ENCODE results near the gene LRRC46.
A peak's percentile ranks its signal among the peaks of the same experiment; 100 is the strongest.

LRRC46 gene

DNA sequence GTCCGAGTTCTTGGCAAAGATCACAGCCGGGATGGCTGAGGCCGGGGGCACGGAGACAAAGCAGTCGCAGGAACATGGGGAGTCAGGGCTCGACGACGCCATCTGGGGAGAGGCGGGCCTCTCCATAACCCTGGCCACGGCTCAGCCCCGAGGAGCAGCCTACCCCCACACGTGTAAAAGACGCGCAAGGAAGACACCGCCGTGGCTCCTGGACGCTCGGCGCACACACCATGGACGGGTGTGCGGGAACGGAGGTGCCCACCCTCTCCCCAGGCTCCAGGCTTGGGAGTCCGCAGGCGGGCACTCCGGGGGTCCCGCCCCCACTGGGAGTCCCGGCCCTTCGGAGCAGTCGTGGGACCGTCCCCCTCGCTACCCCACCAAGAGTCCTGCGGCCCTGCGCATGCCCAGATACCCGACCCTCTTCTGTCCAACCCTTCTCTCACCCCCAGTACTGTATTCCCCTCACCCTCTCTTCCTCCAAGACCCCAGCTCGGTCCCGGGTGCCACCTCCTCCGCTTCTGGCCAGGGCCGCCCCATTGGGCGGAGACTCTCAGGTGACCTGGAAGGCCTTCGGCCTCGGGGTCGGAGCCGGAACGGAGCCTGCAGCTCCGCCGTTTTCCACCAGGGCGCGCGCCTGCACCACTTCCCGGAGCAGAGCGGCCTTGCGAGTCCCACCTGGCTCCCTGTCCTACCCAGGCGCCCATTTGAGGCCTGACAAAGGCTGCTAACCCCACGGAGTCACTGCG lies 9.4 kb downstream of the LRRC46 start, which contains the start of gene SCRN2:
TSS of gene SCRN2 (minus strand) at position 532 of the 746 bp plus-strand sequence. CDS start at position 102, 430 bp downstream.
- Histone ChIP-seq H3K4me3 (ENCODE audit: low read depth in 1 of 5, low read length in 5 of 5) (peak within 1 kb of the TSS; percentile 69 to 94 (median 92)), H3K4me1 (ENCODE audit: control insufficient read depth in 5 of 5, insufficient read depth in 5 of 5, low read length in 5 of 5) (peaks cover 12 to 61% (median 51%) of the 10 kb centered on the region in 5 donors), H3K27me3 (ENCODE audit: control insufficient read depth in 5 of 5, insufficient read depth in 4 of 5, low read length in 5 of 5) (peaks cover 1 to 4% (median 2%) of the 10 kb centered on the region in 5 donors), H3K36me3 (ENCODE audit: control insufficient read depth in 5 of 5, insufficient read depth in 5 of 5, low read length in 5 of 5) (peaks cover 0 to 30% (median 19%) of the 10 kb centered on the region in 5 donors), H3K9me3 (ENCODE audit: control insufficient read depth in 5 of 5, low read length in 5 of 5) (no peaks in the 10 kb centered on the region), H3K9ac (ENCODE audit: low read length in 5 of 5) (peak within 1 kb of the TSS; percentile 58 to 93 (median 86)), H3K27ac (ENCODE audit: low read depth, low read length) (peak within 1 kb of the TSS; percentile 84)

- Histone ChIP-seq H3K9me3 (ENCODE audit: control insufficient read depth in 5 of 5, low read length in 5 of 5) (no peaks in the 10 kb centered on the region), H3K36me3 (ENCODE audit: control insufficient read depth in 5 of 5, insufficient read depth in 5 of 5, low read length in 5 of 5) (peaks cover 0 to 23% (median 11%) of the 10 kb centered on the region in 5 donors), H3K9ac (ENCODE audit: low read length in 5 of 5) (peak overlapping the region in 4 of 5 donors; percentile 58 to 93 (median 87)), H3K27me3 (ENCODE audit: control insufficient read depth in 5 of 5, insufficient read depth in 4 of 5, low read length in 5 of 5) (peaks cover 5 to 12% (median 9%) of the 10 kb centered on the region in 5 donors), H3K4me1 (ENCODE audit: control insufficient read depth in 5 of 5, insufficient read depth in 5 of 5, low read length in 5 of 5) (peaks cover 12 to 53% (median 46%) of the 10 kb centered on the region in 5 donors), H3K4me3 (ENCODE audit: low read depth in 1 of 5, low read length in 5 of 5) (peak overlapping the region in 4 of 5 donors; percentile 69 to 94 (median 92)), H3K27ac (ENCODE audit: low read depth, low read length) (peak overlapping the region; percentile 84)
These were observed 10.2 kb downstream of the LRRC46 start for GRCh38 chr17:47841488-47842291.

GRCh38 chr17:47843391-47843730 lies 11.9 kb downstream of the LRRC46 start:
- Histone ChIP-seq H3K27me3 (ENCODE audit: control insufficient read depth in 5 of 5, insufficient read depth in 4 of 5, low read length in 5 of 5) (peaks cover 22 to 27% (median 25%) of the 10 kb centered on the region in 5 donors), H3K9me3 (ENCODE audit: control insufficient read depth in 5 of 5, low read length in 5 of 5) (no peaks in the 10 kb centered on the region), H3K9ac (ENCODE audit: low read length in 5 of 5) (peak overlapping the region in 1 of 5 donors; percentile 1), H3K4me1 (ENCODE audit: control insufficient read depth in 5 of 5, insufficient read depth in 5 of 5, low read length in 5 of 5) (peaks cover 3 to 44% (median 35%) of the 10 kb centered on the region in 5 donors), H3K4me3 (ENCODE audit: low read depth in 1 of 5, low read length in 5 of 5) (no peak overlapping the region), H3K36me3 (ENCODE audit: control insufficient read depth in 5 of 5, insufficient read depth in 5 of 5, low read length in 5 of 5) (peaks cover 0 to 8% (median 4%) of the 10 kb centered on the region in 5 donors), H3K27ac (ENCODE audit: low read depth, low read length) (no peak overlapping the region)

- no peak overlapping the region for H3K4me3 ChIP-seq (ENCODE audit: low read depth in 1 of 5, low read length in 5 of 5)
- H3K4me1 ChIP-seq (ENCODE audit: control insufficient read depth in 5 of 5, insufficient read depth in 5 of 5, low read length in 5 of 5): peaks cover 0 to 35% (median 27%) of the 10 kb centered on the region in 5 donors
- no peaks in the 10 kb centered on the region for H3K36me3 ChIP-seq (ENCODE audit: control insufficient read depth in 5 of 5, insufficient read depth in 5 of 5, low read length in 5 of 5)
- H3K9ac ChIP-seq (ENCODE audit: low read length in 5 of 5): no peak overlapping the region
- no peaks in the 10 kb centered on the region for H3K9me3 ChIP-seq (ENCODE audit: control insufficient read depth in 5 of 5, low read length in 5 of 5)
- peaks cover 28 to 34% (median 32%) of the 10 kb centered on the region in 5 donors for H3K27me3 ChIP-seq (ENCODE audit: control insufficient read depth in 5 of 5, insufficient read depth in 4 of 5, low read length in 5 of 5)
- H3K27ac ChIP-seq (ENCODE audit: low read depth, low read length): no peak overlapping the region
These were observed 12.8 kb downstream of the LRRC46 start for GRCh38 chr17:47844227-47844626.

DNA sequence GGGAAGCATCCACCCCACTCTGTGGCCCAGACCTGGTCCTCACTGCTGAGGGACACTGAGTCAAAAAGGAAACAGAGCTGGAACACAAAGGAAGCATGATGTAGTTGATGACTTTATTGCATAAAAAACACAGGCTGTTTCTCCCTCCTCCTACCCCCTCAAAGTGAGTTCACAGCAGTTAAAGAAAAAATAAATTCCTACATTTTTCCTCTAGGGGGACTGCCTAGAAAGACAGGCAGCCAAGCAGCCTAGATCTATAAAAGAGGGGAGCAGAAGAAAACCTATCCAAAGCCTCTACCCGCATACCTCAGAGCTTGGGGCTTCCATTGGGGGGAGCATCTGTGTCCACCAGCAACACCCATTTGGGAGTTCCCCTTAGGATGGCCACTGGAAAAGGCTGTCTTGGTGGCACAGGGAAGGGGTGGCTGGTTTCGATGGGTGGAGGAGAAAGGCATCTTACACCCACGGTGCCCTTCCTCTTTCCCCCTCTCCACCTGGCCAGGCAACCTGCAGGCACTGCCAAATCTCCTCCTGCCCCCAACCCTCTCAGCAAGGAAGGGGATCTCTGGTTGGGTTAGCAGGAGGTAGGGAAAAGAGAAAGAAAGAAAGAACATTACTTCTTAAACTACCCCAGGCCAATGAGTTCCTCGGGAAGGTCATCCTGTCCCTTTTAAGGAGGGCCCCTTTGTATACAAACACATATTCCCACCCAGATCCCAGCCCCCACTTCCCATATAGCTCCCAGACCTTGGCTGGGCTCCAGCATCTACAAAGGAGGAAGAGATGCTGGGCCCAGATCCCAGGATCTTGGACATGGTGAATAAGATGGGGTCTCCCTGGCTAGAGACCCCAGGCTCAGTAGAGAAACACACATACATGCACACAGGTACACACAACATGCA lies 13.6 kb downstream of the LRRC46 start:
- Histone ChIP-seq H3K4me3 (ENCODE audit: low read depth in 1 of 5, low read length in 5 of 5) (no peak overlapping the region), H3K27me3 (ENCODE audit: control insufficient read depth in 5 of 5, insufficient read depth in 4 of 5, low read length in 5 of 5) (peaks cover 28 to 42% (median 37%) of the 10 kb centered on the region in 5 donors), H3K4me1 (ENCODE audit: control insufficient read depth in 5 of 5, insufficient read depth in 5 of 5, low read length in 5 of 5) (peaks cover 0 to 27% (median 18%) of the 10 kb centered on the region in 5 donors)

DNA sequence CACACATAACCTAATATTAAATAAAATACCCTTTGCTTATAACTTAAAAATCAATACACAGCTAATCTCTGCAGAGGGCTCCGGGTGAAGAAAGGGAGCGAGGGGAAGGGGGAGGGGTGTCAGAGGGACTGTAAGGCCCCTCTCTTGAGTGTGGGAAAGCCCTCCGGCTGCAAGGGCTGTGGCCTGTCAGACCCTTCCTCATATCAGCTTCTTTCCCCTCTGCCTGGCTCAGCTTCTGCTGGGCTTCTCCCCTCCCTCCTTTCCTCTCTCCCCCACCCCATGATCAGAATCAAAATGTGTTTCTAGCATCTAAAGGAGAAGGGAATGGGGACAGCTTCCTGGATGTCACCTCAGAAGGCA lies 14.2 kb downstream of the LRRC46 start:
- H3K36me3 ChIP-seq (ENCODE audit: control insufficient read depth in 5 of 5, insufficient read depth in 5 of 5, low read length in 5 of 5): no peaks in the 10 kb centered on the region
- no peaks in the 10 kb centered on the region for H3K9me3 ChIP-seq (ENCODE audit: control insufficient read depth in 5 of 5, low read length in 5 of 5)
- no peak overlapping the region for H3K4me3 ChIP-seq (ENCODE audit: low read depth in 1 of 5, low read length in 5 of 5)
- peaks cover 28 to 48% (median 43%) of the 10 kb centered on the region in 5 donors for H3K27me3 ChIP-seq (ENCODE audit: control insufficient read depth in 5 of 5, insufficient read depth in 4 of 5, low read length in 5 of 5)
- no peak overlapping the region for H3K27ac ChIP-seq (ENCODE audit: low read depth, low read length)
- H3K4me1 ChIP-seq (ENCODE audit: control insufficient read depth in 5 of 5, insufficient read depth in 5 of 5, low read length in 5 of 5): peaks cover 0 to 23% (median 15%) of the 10 kb centered on the region in 5 donors
- H3K9ac ChIP-seq (ENCODE audit: low read length in 5 of 5): no peak overlapping the region

More for the DNA sequence above, 13.6 kb downstream of the LRRC46 start:
- Histone ChIP-seq H3K27ac (ENCODE audit: low read depth, low read length) (no peak overlapping the region), H3K36me3 (ENCODE audit: control insufficient read depth in 5 of 5, insufficient read depth in 5 of 5, low read length in 5 of 5) (no peaks in the 10 kb centered on the region), H3K9me3 (ENCODE audit: control insufficient read depth in 5 of 5, low read length in 5 of 5) (no peaks in the 10 kb centered on the region), H3K9ac (ENCODE audit: low read length in 5 of 5) (no peak overlapping the region)

GRCh38 chr17:47846716-47847340 lies 15.4 kb downstream of the LRRC46 start:
- Histone ChIP-seq H3K27ac (ENCODE audit: low read depth, low read length) (no peak overlapping the region), H3K4me1 (ENCODE audit: control insufficient read depth in 5 of 5, insufficient read depth in 5 of 5, low read length in 5 of 5) (peaks cover 0 to 21% (median 15%) of the 10 kb centered on the region in 5 donors), H3K4me3 (ENCODE audit: low read depth in 1 of 5, low read length in 5 of 5) (no peak overlapping the region)

DNA sequence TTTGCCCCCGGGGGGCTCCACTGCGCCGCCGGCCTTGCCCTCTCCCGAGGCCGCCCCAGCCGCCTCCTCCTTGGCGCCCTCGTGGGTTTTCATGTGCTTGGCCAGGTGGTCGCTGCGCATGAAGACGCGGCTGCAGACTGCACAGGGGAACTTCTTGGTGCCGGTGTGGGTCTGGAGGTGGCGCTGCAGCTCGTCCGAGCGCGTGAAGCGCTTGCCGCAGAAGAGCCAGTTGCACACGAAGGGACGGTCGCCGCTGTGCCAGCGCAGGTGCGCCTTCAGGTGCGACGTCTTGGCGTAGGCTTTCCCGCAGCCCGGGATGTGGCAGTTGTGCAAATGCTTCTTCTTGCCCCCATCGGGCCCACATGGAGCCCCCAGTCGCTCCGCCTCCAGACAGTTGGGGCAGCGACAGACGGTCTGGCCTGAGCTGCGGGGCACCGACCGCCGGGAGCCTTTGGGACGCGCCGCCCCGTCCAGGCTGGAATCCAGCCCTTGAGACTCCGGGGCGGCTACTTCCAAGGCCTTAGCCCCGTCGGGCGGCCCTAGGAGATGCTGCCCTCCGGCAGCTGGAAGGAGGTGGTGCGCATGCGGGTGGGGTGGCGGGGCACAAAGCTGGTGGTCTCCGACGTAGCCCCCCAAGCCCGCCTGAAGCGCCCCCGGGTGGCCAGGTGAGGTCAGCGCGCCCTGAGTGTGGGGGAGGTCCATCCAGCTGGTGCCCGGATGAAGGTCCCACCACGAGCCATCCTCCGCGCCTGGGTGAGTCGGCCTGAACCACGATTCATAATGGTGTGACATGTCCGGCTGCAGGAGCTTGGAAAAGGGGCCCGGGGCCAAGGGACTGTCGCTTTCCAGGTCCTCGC lies 16.1 kb downstream of the LRRC46 start:
- peaks cover 0 to 21% (median 15%) of the 10 kb centered on the region in 5 donors for H3K4me1 ChIP-seq (ENCODE audit: control insufficient read depth in 5 of 5, insufficient read depth in 5 of 5, low read length in 5 of 5)
- H3K27me3 ChIP-seq (ENCODE audit: control insufficient read depth in 5 of 5, insufficient read depth in 4 of 5, low read length in 5 of 5): peaks cover 31 to 62% (median 53%) of the 10 kb centered on the region in 5 donors
- no peaks in the 10 kb centered on the region for H3K9me3 ChIP-seq (ENCODE audit: control insufficient read depth in 5 of 5, low read length in 5 of 5)
- H3K9ac ChIP-seq (ENCODE audit: low read length in 5 of 5): no peak overlapping the region
- no peak overlapping the region for H3K4me3 ChIP-seq (ENCODE audit: low read depth in 1 of 5, low read length in 5 of 5)
- H3K27ac ChIP-seq (ENCODE audit: low read depth, low read length): no peak overlapping the region
- H3K36me3 ChIP-seq (ENCODE audit: control insufficient read depth in 5 of 5, insufficient read depth in 5 of 5, low read length in 5 of 5): no peaks in the 10 kb centered on the region

More at GRCh38 chr17:47846716-47847340, 15.4 kb downstream of the LRRC46 start:
- H3K9ac ChIP-seq (ENCODE audit: low read length in 5 of 5): no peak overlapping the region
- H3K9me3 ChIP-seq (ENCODE audit: control insufficient read depth in 5 of 5, low read length in 5 of 5): no peaks in the 10 kb centered on the region
- H3K36me3 ChIP-seq (ENCODE audit: control insufficient read depth in 5 of 5, insufficient read depth in 5 of 5, low read length in 5 of 5): no peaks in the 10 kb centered on the region
- peaks cover 28 to 55% (median 46%) of the 10 kb centered on the region in 5 donors for H3K27me3 ChIP-seq (ENCODE audit: control insufficient read depth in 5 of 5, insufficient read depth in 4 of 5, low read length in 5 of 5)
